ENCODE data around the gene CCSER1.
"Not testable (repeated sequence)": the region's sequence is repeated elsewhere in the genome, so short reads cannot be mapped to it uniquely, and the experiment has no call there.

Gene CCSER1

GRCh38 chr4:91436556-91436955, 1309.4 kb downstream of the CCSER1 start:
- Histone ChIP-seq H3K27ac (ENCODE audit: insufficient read depth, low read length, poor library complexity, severe bottlenecking) (no peak overlapping the region), H3K4me3 (ENCODE audit: insufficient read depth, low read depth, low read length, poor library complexity, severe bottlenecking) (no peak overlapping the region), H3K27me3 (replicated peaks; ENCODE audit: control insufficient read depth, insufficient read depth, low read length, poor library complexity, severe bottlenecking) (no peaks in the 10 kb centered on the region), H3K36me3 (ENCODE audit: control insufficient read depth, insufficient read depth, low read length) (no peaks in the 10 kb centered on the region), H3K9me3 (ENCODE audit: control insufficient read depth, low read length) (no peaks in the 10 kb centered on the region), H3K4me1 (ENCODE audit: control insufficient read depth, insufficient read depth, low read length, poor library complexity, severe bottlenecking) (no peaks in the 10 kb centered on the region)
- DNase-seq: no peak

- Histone ChIP-seq H3K27ac (ENCODE audit: insufficient read depth, low read length, poor library complexity, severe bottlenecking) (no peak overlapping the region), H3K36me3 (ENCODE audit: control insufficient read depth, insufficient read depth, low read length) (no peaks in the 10 kb centered on the region), H3K4me1 (ENCODE audit: control insufficient read depth, insufficient read depth, low read length, poor library complexity, severe bottlenecking) (no peaks in the 10 kb centered on the region), H3K27me3 (replicated peaks; ENCODE audit: control insufficient read depth, insufficient read depth, low read length, poor library complexity, severe bottlenecking) (no peaks in the 10 kb centered on the region), H3K9me3 (ENCODE audit: control insufficient read depth, low read length) (no peaks in the 10 kb centered on the region), H3K4me3 (ENCODE audit: insufficient read depth, low read depth, low read length, poor library complexity, severe bottlenecking) (no peak overlapping the region)
- DNase-seq: no peak
These were observed 1320.0 kb downstream of the CCSER1 start for GRCh38 chr4:91447168-91447567.

- Histone ChIP-seq H3K27me3 (replicated peaks; ENCODE audit: control insufficient read depth, insufficient read depth, low read length, poor library complexity, severe bottlenecking) (no peaks in the 10 kb centered on the region), H3K4me3 (ENCODE audit: insufficient read depth, low read depth, low read length, poor library complexity, severe bottlenecking) (no peak overlapping the region), H3K36me3 (ENCODE audit: control insufficient read depth, insufficient read depth, low read length) (no peaks in the 10 kb centered on the region), H3K9me3 (ENCODE audit: control insufficient read depth, low read length) (no peaks in the 10 kb centered on the region), H3K4me1 (ENCODE audit: control insufficient read depth, insufficient read depth, low read length, poor library complexity, severe bottlenecking) (no peaks in the 10 kb centered on the region), H3K27ac (ENCODE audit: insufficient read depth, low read length, poor library complexity, severe bottlenecking) (no peak overlapping the region)
- no peak for DNase-seq
These were observed 1321.6 kb downstream of the CCSER1 start for GRCh38 chr4:91448668-91449330.

GRCh38 chr4:91454111-91454510, 1326.9 kb downstream of the CCSER1 start:
- H3K27me3 ChIP-seq (replicated peaks; ENCODE audit: control insufficient read depth, insufficient read depth, low read length, poor library complexity, severe bottlenecking): no peaks in the 10 kb centered on the region
- H3K27ac ChIP-seq (ENCODE audit: insufficient read depth, low read length, poor library complexity, severe bottlenecking): no peak overlapping the region
- H3K9me3 ChIP-seq (ENCODE audit: control insufficient read depth, low read length): no peaks in the 10 kb centered on the region
- DNase-seq: no peak
- H3K4me3 ChIP-seq (ENCODE audit: insufficient read depth, low read depth, low read length, poor library complexity, severe bottlenecking): no peak overlapping the region
- no peaks in the 10 kb centered on the region for H3K36me3 ChIP-seq (ENCODE audit: control insufficient read depth, insufficient read depth, low read length)
- no peaks in the 10 kb centered on the region for H3K4me1 ChIP-seq (ENCODE audit: control insufficient read depth, insufficient read depth, low read length, poor library complexity, severe bottlenecking)

- not testable (repeated sequence) for DNase-seq; H3K27me3 ChIP-seq (replicated peaks; ENCODE audit: control insufficient read depth, insufficient read depth, low read length, poor library complexity, severe bottlenecking); H3K36me3 ChIP-seq (ENCODE audit: control insufficient read depth, insufficient read depth, low read length); H3K9me3 ChIP-seq (ENCODE audit: control insufficient read depth, low read length); H3K4me3 ChIP-seq (ENCODE audit: insufficient read depth, low read depth, low read length, poor library complexity, severe bottlenecking); H3K4me1 ChIP-seq (ENCODE audit: control insufficient read depth, insufficient read depth, low read length, poor library complexity, severe bottlenecking); H3K27ac ChIP-seq (ENCODE audit: insufficient read depth, low read length, poor library complexity, severe bottlenecking)
These were observed 1335.4 kb downstream of the CCSER1 start for GRCh38 chr4:91462566-91462965.

GRCh38 chr4:91470671-91471070, 1343.5 kb downstream of the CCSER1 start:
- Histone ChIP-seq H3K36me3 (ENCODE audit: control insufficient read depth, insufficient read depth, low read length) (no peaks in the 10 kb centered on the region), H3K9me3 (ENCODE audit: control insufficient read depth, low read length) (no peaks in the 10 kb centered on the region), H3K4me1 (ENCODE audit: control insufficient read depth, insufficient read depth, low read length, poor library complexity, severe bottlenecking) (no peaks in the 10 kb centered on the region), H3K27me3 (replicated peaks; ENCODE audit: control insufficient read depth, insufficient read depth, low read length, poor library complexity, severe bottlenecking) (no peaks in the 10 kb centered on the region), H3K4me3 (ENCODE audit: insufficient read depth, low read depth, low read length, poor library complexity, severe bottlenecking) (no peak overlapping the region), H3K27ac (ENCODE audit: insufficient read depth, low read length, poor library complexity, severe bottlenecking) (no peak overlapping the region)
- no peak for DNase-seq

- Histone ChIP-seq H3K9me3 (ENCODE audit: control insufficient read depth, low read length) (no peaks in the 10 kb centered on the region), H3K4me1 (ENCODE audit: control insufficient read depth, insufficient read depth, low read length, poor library complexity, severe bottlenecking) (no peaks in the 10 kb centered on the region), H3K4me3 (ENCODE audit: insufficient read depth, low read depth, low read length, poor library complexity, severe bottlenecking) (no peak overlapping the region), H3K27ac (ENCODE audit: insufficient read depth, low read length, poor library complexity, severe bottlenecking) (no peak overlapping the region), H3K27me3 (replicated peaks; ENCODE audit: control insufficient read depth, insufficient read depth, low read length, poor library complexity, severe bottlenecking) (no peaks in the 10 kb centered on the region), H3K36me3 (ENCODE audit: control insufficient read depth, insufficient read depth, low read length) (no peaks in the 10 kb centered on the region)
- DNase-seq: no peak
These were observed 1344.1 kb downstream of the CCSER1 start for GRCh38 chr4:91471280-91471679.

- no peak overlapping the region for H3K4me3 ChIP-seq (ENCODE audit: insufficient read depth, low read depth, low read length, poor library complexity, severe bottlenecking)
- H3K27me3 ChIP-seq (replicated peaks; ENCODE audit: control insufficient read depth, insufficient read depth, low read length, poor library complexity, severe bottlenecking): no peaks in the 10 kb centered on the region
- no peak overlapping the region for H3K27ac ChIP-seq (ENCODE audit: insufficient read depth, low read length, poor library complexity, severe bottlenecking)
- no peaks in the 10 kb centered on the region for H3K36me3 ChIP-seq (ENCODE audit: control insufficient read depth, insufficient read depth, low read length)
- no peaks in the 10 kb centered on the region for H3K9me3 ChIP-seq (ENCODE audit: control insufficient read depth, low read length)
- H3K4me1 ChIP-seq (ENCODE audit: control insufficient read depth, insufficient read depth, low read length, poor library complexity, severe bottlenecking): no peaks in the 10 kb centered on the region
- DNase-seq: no peak
These were observed 1344.9 kb downstream of the CCSER1 start for GRCh38 chr4:91472046-91472445.

- Histone ChIP-seq H3K4me1 (ENCODE audit: control insufficient read depth, insufficient read depth, low read length, poor library complexity, severe bottlenecking) (no peaks in the 10 kb centered on the region), H3K27ac (ENCODE audit: insufficient read depth, low read length, poor library complexity, severe bottlenecking) (no peak overlapping the region), H3K36me3 (ENCODE audit: control insufficient read depth, insufficient read depth, low read length) (no peaks in the 10 kb centered on the region), H3K27me3 (replicated peaks; ENCODE audit: control insufficient read depth, insufficient read depth, low read length, poor library complexity, severe bottlenecking) (no peaks in the 10 kb centered on the region), H3K9me3 (ENCODE audit: control insufficient read depth, low read length) (no peaks in the 10 kb centered on the region), H3K4me3 (ENCODE audit: insufficient read depth, low read depth, low read length, poor library complexity, severe bottlenecking) (no peak overlapping the region)
- no peak for DNase-seq
These were observed 1358.2 kb downstream of the CCSER1 start for GRCh38 chr4:91485415-91485814.

GRCh38 chr4:91488946-91489345, 1361.8 kb downstream of the CCSER1 start:
- Histone ChIP-seq H3K4me3 (ENCODE audit: insufficient read depth, low read depth, low read length, poor library complexity, severe bottlenecking) (no peak overlapping the region), H3K4me1 (ENCODE audit: control insufficient read depth, insufficient read depth, low read length, poor library complexity, severe bottlenecking) (no peaks in the 10 kb centered on the region), H3K36me3 (ENCODE audit: control insufficient read depth, insufficient read depth, low read length) (no peaks in the 10 kb centered on the region), H3K9me3 (ENCODE audit: control insufficient read depth, low read length) (no peaks in the 10 kb centered on the region), H3K27ac (ENCODE audit: insufficient read depth, low read length, poor library complexity, severe bottlenecking) (no peak overlapping the region), H3K27me3 (replicated peaks; ENCODE audit: control insufficient read depth, insufficient read depth, low read length, poor library complexity, severe bottlenecking) (no peaks in the 10 kb centered on the region)
- DNase-seq: no peak

All from effector memory CD4-positive, alpha-beta T cell (primary cell).